NCI-H2196 treated with DMSO at 0.1 percent for 48 hours (cell line): Measurements from ENCODE around the gene TNFSF11.

Experiments
- DNase-seq: peaks from one replicate; lab custom pipeline; 2025; ENCODE audit not compliant: unreplicated experiment; lab: John Stamatoyannopoulos, UW

The TNFSF11 gene

DNA sequence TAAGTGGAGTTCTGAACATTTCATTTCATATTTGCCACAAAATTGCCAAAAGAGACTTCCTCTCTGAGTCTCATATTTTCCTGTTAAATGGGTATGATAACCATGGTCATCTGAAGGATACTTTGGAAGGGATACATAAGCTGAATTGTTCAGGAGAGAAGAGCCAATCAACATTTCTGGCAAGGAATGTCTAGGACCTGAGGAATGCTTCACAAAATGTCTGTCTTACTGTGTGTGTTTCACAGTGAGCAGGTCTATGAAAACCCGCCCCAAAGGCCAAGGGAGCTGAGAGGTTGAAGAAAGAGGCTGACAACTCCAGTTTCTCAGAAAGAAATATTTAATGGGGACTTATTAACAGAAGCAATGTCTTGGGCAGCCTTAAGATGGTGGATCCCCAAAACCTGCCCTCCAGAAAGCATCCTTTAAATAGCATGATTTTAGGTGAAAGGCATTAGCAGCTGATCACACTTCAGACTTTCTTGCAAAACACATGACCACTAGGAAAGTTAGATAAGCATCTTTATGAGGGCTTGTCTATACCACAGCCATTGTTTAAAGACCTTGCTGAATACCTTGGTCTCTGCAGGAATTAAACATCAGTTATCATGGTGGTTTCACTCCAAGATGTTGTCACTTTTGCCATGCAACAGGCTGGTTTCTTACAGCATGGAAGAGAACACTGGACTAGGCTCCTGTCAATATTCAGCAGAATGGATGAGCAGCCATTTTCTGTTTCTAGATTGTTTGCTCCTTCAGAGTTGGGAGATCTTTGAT lies 78.9 kb downstream of the TNFSF11 start:
- DNase-seq: no peak

DNA sequence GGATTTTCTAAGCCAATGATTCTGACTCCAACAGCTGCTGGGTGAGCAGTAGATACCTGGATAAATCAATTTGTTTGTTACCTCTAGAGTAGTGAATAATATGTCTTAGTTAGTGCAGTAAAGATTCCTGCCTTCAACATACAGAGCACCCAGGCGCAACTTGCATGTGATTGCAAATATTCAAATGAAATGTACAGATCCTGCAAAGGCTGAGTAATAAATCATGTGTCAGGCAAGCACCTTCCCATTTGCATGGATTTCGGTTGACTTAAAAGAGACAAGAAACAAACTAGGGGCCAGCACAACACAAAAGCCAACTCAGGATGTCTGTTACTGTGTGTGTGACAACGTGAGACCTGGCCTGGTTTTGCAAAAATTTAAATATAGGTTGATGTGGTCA lies 79.7 kb downstream of the TNFSF11 start:
- no peak for DNase-seq

DNA sequence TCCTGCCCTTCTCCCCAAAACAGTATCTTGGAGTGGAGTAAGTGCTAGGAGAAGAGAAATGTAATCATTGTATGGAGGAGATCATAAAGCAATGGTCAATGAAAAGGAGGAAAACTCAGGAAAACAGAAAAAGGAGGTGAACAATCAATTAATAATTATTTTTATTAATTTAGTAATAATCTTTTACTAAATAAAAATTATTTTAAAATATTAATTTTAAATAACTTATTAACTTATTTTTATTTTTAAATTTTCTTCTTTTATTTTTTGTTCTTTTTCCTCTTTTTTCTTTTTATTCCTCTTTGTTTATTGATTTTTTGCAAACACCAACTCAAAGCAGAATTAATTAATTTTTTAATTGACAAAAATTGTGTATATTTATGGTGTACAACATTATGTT lies 80.3 kb downstream of the TNFSF11 start:
- DNase-seq: no peak

DNA sequence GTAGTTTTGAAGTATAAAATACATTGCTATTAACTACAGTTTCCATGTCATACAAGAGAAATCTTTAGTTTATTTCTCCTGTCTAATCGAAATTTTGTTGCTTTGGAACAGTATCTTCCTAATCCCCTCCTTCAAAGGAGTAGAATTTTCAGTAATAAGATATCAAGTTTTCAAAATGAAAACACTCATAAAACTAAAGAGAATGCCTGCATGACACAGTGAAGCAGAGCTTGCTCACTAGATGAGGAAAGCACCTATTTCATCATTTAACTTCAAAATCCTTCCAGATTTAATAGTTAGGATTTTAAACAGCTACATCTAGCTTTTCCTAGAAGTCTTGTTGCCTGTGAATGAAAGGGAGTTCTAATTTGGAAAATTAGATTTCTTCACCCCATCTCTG lies 80.8 kb downstream of the TNFSF11 start:
- DNase-seq: no peak

- DNase-seq: no peak
Observed at GRCh38 chr13:42656161-42656560, 82.2 kb downstream of the TNFSF11 start.

GRCh38 chr13:42656958-42657357 lies 83.0 kb downstream of the TNFSF11 start:
- no peak for DNase-seq
